HG03457 (cell line): ENCODE results near the gene BCAS1.
"Not testable (repeated sequence)": the region's sequence is repeated elsewhere in the genome, so short reads cannot be mapped to it uniquely, and the experiment has no call there.

Experiments
- ATAC-seq: cut with Tn5 transposase; IDR thresholded peaks from one replicate; pipeline ENCODE4 v1.9.1; 2021; ENCODE audit warnings: moderate number of reproducible peaks; ENCODE audit not compliant: unreplicated experiment

Gene BCAS1

DNA sequence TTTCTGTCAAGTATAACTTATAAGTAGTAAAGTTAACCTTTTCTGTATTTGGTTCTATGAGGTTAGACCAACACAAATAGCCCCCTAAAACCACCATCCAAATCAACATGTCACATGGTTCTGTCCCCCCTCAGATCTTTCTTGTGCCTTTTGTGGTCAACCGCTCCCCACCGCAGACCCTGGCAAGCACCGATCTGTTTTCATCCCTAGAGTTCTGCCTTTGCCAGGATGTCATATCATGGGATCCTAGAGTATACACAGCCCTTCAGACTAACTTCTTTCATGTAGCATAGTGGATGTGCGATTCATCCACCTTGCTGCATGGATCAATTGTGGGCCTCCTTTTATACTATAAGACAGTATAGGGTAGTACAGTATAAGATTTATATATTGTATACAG is 124.3 kb downstream of the BCAS1 start:
- no peak for ATAC-seq

DNA sequence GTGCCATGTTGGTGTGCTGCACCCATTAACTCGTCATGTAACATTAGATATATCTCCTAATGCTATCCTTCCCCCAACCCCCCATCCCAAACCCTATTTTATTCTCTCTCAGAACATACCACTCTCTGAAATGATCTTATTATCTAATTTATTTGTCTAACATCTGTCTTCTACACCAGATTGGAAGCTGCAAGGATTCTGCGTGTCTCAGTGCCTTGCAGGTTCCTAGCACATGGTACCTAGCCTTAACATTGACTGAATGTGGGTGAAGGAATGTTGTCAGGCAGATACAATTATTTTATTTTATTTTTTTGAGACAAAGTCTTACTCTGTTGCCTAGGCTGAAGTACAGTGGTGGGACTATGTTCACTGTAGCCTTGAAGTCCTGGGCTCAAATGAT is 124.9 kb downstream of the BCAS1 start:
- no peak for ATAC-seq

DNA sequence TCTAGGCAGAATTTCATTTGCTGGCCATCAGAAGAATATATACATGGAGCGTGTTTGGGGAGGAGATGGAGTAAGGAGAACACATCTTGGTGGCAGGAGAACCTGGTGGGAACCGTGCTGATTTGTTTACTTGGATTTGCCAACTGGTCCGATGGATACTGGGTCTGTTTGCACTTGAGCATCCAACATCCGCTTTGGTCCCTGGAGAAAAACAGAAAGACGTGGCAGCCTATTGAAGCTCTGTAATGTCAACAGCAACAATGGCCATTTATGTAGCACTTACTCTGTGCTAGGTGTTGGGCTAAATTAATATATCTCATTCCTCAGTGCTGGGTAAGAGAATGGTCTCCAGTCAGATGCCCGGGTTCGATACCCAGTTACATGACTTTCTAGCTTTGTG is 125.6 kb downstream of the BCAS1 start:
- no peak for ATAC-seq

DNA sequence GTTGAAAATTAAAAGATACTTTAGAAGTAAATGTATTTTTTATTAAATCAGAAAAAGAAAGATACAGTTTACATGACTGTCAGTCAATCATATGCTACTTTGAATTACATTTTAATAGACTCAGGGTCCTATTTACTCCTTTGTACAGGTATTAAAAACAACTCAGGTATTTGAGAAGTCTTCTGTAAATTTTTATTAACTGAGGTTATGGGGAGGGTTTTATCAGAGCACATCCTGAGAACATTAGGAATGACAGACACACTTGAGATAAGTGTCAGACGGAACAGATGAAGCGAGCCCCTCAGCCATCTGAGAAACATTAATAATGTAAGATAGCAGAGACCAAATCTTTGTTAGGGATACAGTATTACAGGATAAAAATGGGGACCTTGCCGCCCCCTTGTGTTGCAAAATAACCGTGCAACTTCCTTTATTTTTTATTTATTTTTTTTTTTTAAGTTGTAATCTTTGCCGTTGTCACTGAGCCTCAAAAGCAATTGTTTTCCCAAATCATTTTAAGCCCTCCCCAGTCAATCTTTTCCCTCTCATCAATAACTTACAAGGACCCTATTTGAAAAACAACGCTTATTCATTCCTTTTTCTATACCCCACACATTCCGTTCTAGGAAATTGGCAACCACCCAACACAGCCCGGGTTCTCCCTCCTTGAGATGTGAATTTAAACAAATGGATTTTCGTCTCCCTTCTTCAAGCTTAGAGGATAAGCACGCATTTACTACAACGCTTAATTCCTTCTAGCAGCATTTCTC is 126.7 kb downstream of the BCAS1 start:
- ATAC-seq = no peak

DNA sequence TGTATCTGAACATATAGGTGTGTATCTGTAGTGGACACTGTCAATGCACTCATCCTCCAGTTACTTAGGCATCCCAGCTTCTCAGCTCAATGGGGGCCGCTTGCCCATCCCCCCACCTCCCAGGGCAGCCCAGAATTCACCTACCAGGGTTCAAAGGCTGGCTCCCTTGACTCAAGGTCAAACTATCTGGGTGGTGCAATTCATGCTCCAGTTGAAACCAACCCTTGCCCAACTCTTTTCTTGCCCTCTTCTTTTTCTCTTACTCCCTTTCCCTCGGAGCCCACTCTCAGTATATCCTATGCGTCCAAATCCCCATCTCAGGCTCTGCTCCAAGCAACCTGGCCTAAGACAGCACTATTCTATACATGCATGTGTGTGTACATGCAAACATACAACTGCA is 127.4 kb downstream of the BCAS1 start:
- no peak for ATAC-seq

DNA sequence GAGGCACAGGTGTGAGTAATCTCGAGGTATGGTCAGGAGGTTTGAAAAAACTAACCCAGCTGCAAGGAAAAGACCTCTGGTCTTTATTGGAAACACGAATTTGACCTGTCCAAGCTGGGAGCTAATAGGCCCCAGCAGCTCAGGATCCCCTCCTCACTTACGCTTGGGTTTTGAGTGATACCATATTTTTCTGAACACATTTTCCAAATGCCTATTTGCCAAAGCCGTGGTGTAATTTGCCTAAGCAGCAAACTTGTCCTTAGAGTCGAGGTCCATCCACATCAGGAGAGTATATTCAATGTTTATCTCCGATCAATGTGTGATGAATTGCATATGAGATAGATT is 128.0 kb downstream of the BCAS1 start:
- ATAC-seq = no peak

DNA sequence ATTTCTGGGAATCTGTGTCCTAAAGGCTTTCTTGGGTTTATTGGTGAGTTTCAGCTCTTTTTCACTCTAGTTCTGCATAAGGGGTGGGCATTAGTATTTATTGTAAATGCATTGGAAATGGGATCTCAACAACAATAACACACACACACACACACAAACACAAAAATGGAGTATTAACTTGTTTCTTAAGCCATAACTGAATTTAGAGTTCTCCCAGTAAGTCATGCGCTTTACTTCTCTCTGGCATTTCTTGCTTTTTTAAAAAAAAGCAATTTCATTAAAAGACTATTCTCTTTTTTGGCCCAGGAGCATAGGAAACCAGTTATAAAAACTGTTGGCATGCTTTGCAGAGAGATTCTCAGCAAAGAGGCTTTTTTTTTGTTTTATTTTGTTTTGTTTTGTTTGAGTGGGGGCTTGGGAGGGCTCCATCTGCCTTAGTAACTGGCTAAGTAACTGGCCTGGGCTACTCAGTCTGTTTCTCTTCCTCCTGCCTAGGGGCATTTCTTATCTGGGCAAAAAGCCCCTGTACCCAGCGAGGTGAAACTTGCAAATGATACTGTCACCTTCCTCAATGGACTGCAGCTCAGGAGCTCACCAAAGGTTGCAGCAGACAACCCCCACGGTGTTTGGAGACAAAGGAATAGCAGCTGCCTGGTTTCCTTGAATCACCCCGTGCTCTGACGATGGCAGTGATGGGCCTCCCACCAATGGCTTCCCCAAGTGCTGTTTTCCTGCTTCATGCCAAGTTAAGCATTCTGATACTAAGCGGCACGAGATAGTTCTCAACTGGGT is 128.5 kb downstream of the BCAS1 start:
- no peak for ATAC-seq

DNA sequence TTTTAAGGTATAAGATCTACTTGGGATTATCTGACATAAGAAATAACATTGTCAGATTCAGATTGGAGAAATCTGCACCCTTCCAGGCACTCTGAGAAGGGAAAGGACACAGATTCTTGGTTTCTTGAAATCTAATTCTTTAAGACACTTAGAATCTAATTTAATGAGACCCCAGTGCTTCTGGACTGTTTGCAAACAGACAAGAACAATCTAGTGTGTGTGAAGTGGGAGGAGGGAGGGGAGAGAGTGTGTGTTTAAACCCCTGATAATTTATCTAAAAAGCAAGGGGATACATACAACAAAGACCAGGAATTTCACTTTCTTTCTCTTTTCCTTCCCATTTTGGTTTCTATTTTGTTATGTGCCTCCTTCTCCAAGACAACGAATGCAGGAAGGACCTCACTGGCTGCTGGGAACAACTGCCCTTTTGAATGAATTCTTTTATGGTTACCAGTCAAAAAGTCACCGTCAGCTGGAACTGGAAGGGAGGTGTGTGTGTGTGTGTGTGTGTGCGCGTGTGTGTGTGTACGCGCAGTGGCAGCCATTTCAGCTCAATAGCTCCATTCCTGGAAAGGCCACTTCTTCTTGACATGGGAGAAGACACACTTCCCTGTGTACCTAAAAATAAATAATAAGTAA is 129.4 kb downstream of the BCAS1 start:
- ATAC-seq = no peak

DNA sequence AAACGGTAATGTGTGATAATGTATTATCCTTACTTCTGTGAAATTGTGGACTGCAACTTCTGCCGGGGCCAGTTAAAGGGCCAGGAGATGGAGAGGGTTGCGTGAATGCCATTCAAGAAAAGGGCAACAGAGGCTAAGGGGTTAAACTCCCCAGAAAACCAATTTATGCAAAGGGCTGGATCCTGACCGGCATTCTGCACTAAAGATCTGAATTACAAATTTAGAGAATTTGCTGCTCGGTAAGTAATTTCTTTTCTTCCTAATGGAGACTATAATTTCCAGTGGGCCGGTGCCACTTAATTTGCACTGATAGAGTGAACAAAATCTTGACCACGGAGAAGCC is 130.1 kb downstream of the BCAS1 start:
- no peak for ATAC-seq

DNA sequence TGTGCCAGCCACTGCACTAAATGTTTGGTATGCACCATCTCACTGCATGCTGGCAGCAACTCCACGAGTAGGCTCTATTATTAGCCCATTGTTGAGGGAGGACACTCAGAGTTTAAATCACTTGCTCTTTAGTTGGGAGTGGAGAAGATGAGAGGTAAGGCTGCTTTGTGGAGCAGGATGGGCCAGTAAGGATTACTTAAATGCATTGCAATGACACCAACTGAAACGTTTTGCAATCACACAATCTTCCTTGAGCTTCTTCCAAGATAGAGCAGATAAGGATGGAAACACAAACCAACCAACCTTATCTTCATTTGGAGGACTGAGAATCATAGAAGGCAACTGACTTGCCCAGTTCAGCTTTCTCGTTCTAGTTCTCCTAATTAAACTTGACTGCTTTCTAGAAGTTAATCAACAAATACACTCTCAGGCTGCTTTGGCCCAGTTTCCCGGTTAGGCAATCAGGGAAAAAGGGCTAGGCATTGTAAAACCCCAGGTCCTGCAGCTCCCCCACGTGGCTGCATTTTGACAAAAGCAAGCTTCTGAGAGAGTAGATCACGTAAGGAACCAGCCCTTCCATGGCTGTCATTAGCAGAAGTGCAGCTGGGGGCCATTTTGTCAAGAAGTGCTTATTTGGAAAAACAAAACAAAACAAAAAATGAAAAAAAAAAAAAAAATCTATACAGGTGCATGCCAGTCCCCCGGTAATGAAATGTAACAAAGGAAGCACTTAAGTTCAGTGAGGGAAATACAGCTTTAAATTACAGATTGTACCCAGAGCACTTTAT is 130.6 kb downstream of the BCAS1 start:
- peak; percentile 57 for ATAC-seq

DNA sequence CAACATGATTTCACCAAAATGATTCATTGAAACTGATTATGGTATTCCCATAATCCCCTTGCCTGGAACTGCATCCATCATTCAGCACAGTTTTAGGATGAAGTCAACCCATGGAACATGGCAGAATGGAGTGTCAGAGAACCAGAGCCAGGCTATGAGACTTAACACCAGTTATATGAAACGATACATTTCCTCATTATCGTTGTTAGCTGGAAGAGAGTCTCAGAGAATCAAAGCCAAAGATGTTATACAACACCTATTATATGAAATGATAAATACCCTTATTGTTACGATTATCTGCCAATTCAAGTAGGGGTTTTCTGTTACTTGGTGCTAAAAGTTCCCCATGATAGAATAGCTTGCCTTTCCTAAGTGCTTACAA is 131.2 kb downstream of the BCAS1 start:
- ATAC-seq = no peak

DNA sequence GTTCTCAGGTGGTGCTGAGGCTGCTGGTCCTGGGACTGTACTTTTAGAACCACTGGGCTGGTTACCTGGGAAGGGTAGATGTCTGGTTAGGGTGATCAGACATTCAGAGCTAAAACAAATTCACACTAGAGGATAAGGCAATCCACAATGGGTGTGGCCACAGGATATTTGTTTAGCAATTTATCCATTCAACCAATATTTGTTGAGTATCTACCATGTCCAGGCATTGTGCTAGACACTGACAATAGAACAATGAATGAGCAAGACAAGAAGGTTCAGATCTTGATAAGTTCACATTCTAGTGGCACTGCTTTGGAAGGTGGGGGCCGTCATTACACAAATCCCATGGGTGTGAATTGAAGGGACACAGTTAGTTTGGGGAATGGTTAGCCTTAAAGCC is 131.7 kb downstream of the BCAS1 start:
- ATAC-seq = no peak

DNA sequence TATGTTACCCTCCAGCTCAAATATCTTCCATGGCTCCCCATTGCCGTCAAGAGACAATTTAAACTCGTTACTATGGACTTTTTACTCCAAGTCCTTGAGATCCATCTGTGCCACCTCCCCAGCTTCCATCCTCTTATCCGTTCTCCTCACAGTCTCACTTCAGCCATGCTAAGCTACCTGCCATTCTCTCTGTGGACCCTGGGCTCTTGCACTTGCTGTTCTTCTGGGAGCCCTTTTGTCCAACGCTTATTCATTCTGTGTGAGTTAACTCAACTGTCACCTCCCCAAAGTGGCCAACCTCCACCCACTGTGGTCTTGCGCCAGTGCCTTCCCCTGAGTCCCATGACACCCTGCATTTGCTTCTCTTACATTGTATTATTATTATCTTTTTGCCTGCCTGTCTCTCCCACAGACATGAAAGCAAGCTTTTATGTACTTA is 132.4 kb downstream of the BCAS1 start:
- no peak for ATAC-seq

DNA sequence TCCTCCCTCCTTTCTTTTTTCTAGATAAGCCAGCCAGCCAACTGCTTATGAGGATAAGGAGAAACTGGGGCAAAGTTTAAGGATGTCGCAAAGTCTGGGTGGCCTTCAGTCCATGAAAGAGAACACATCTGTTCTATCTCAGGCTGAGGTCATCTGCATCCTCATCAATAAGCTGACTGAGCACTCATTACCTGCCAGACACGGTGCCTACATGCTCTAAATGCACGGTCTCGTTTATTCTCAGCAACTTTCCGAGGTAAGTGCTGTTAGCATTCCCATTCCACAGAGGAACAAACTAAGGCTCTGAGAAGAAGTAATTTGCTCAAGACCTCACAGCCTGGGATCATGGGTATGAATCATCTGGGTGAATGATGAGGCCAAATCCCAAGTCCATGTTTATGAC is 133.1 kb downstream of the BCAS1 start:
- ATAC-seq = no peak

DNA sequence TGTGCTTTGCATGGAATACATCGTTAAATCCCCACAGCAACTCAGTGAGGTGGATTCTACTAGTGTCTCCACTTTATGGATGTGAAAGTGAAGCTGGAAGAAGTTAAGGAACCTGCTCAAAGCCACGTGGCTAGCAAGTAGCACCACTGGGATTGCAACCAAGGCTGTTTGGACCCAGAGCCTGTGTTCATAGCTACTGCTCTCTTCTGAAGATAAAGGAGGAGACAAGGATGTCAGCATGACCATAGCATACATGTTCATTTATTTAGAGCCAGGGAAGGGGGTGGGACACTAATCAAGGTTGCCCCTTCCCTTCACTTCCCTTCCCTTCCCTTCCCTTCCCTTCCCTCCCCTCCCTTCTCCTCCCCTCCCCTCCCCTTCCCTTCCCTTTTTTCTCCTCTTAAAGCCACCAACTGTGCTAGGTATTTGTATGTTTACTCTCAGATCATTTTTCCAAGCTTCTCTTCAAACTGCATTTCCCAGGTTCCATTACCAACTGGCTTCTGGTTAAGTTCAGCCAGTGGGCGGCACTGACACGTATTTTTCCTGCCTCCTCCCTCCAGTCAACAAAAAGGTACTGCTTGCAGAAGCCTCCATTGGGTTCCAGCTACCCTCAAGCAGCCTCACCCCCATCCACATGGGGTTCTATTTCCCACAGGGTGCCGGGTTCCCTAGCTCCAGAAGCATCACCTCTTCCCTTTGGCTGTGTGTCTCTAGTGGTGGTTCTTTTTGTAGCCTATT is 134.9 kb downstream of the BCAS1 start:
- no peak for ATAC-seq

DNA sequence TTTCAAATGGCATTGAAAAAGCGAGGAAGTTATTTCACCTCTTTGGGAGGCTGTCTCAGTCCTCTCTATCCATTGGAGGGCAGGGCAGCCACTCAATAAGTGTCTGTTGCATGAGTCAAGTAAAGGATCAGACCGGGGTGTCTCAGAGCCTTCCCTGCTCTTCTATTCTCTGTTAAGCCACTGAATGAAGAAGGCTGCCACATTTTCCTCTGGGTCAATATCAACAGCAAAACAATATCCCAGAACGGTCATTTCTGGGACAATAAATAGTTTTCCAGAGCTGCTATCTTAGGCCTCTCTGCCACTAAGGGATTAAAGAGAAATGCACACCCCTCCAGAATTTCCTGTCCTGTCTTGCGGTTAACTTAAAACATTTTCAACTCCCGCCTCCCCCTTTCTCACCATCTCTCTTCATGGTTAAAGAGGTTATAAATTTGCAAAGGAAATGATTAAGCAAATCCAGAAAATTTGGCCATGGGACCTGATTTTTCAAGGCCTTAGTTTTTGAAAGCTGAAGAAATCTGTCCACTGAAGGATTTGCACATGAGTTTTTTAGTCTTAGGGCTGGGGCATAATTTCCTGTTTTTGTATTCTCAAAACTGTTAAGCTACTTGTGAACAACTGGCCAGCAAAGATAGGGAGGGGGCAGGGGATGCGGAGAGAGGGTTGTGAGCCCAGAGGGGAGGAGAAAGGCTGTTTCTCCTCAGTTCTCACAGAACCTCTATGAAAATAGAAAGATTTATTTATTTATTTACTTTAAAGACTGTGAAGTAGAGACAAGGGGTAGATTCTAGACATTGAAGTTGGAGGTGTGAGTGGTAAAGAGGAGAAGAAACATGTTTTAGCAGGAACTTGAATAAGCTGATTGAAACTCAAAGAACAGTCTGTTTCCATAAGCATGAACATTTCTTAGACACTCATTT is 135.7 kb downstream of the BCAS1 start:
- no peak for ATAC-seq

DNA sequence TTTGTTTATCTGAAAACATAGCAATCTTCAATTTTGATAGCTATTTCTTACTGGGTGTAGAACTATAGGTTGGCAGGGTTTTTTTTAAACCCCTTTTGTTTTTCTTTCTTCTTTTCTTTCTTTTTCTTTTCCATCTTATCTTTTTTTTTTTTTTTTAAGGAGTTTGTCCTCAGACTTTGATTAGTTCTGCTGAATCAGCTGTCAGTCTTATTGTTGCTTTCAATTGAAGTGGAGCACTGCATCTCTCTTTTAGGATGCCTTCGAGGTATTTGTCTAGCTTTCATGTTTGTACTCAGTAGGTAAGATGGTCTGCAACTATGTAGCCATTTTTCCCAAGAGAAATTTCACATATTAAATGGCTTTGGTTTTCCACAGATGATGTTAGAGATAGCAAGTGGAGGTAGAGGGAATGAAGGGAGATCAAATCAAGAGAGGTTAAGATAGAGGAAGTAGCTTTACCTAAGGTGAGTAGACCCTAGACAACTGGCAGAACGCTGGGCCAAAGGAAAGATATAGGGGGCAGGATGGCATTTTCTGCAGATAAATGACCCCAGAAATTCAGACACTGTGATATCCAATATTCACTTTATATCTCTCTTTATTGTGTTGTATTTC is 137.1 kb downstream of the BCAS1 start:
- no peak for ATAC-seq

DNA sequence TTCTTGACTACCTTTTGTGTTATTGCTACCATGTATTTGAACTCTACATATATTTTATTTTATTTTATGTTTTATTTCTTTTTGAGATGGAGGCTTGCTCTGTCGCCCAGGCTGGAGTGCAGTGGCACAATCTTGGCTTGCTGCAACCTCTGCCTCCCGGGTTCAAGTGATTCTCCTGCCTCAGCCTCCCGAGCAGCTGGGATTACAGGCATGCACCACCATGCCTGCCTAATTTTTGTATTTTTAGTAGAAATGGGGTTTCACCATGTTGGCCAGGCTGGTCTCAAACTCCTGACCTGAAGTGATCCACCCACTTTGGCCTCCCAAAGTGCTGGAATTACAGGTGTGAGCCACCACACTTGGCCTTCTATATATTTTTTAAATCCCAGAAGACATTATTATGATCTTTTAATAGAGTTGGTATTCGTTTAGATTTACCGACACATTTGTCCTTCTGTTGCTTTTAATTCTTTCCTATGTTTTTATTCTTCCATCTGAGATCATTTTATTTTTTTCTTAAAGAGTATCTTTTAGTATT is 137.7 kb downstream of the BCAS1 start:
- not testable (repeated sequence) for ATAC-seq

DNA sequence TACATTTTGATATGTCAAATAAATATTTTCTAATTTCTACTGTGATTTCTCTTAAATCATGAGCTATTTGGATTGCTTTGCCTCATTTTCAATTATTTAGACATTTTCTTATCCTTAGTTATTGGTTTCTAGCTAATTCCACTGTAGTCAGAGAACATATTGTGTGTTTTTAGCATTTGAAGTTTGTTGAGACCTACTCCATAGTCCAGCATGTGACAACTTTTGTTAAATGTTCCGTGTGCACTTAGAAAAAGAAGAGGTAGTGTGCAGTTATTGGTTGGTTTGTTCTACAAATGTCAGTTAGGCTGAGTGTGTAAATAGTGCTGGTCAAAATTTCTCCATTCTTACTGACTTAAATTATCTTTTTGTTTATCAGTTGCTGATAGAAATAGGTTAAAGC is 138.8 kb downstream of the BCAS1 start:
- no peak for ATAC-seq
